NCI-H187 treated with DMSO at 0.1 percent for 48 hours (cell line): ENCODE data around the gene SDHD.

ENCODE experiments used
- DNase-seq: peaks from one replicate; lab custom pipeline; 2025; lab: John Stamatoyannopoulos, UW

The SDHD gene

GRCh38 chr11:112103446-112103845, 16.8 kb downstream of the SDHD start:
- DNase-seq, result no peak

DNA sequence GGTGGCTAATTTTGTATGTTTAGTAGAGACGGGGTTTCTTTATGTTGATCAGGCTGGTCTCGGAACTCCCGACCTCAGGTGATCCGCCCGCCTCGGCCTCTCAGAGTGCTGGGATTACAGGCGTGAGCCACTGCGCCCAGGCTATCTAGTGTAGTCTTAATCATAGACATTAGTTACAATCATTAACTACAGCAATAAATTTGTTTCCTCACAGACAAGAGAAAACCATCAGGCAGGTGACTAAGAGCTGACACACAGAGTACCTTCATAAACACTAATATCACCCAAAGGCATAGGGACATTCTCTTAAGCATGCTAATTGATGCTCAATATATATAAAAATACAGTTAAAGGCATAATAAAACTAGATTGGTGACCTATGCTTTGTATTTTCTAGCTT, 19.4 kb downstream of the SDHD start:
- DNase-seq, result no peak

DNA sequence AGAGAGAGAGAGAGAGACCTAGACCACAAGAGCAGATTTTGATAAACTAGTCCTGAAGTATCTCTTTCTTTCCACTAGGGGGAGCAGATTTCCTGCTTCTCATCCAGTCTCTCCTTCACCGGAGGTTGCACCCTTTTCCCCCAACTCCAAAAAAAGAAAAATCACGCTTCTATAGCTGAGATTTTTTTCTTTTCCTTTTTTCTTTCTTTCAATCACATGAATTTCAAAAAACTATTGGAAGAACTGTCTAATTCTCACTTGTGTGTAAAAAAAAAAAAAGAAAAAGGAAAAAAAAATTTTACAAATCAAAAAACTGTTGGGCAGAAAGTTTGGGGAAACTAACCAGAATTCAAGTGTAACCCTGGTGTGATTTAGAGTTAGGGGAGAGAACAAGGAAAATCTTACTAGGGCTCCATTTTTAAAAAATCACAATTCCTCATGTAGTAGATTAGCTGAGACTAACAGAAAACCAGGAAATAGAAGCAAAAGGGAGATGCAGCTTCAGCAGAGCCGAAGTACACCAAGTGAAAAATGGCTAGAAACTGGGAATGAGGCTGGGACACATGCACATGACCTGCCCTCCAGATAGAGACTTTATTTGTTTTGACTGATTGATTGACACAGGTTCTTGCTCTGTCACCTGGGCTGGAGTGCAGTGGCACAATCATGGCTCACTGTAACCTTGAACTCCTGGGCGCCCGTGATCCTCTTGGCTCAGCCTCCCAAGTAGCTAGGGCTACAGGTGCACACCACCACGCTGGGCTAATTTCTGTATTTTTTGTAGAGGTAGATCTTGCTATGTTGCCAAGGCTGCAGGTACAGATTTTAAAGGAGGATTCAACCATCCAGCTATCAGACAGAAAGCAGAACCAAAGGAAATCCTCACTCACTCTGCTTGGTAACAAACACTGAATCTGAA, 27.1 kb downstream of the SDHD start:
- DNase-seq, result peak; percentile 58

GRCh38 chr11:112114460-112114859, 27.8 kb downstream of the SDHD start:
- DNase-seq, result no peak

GRCh38 chr11:112115386-112115785, 28.7 kb downstream of the SDHD start:
- no peak for DNase-seq

DNA sequence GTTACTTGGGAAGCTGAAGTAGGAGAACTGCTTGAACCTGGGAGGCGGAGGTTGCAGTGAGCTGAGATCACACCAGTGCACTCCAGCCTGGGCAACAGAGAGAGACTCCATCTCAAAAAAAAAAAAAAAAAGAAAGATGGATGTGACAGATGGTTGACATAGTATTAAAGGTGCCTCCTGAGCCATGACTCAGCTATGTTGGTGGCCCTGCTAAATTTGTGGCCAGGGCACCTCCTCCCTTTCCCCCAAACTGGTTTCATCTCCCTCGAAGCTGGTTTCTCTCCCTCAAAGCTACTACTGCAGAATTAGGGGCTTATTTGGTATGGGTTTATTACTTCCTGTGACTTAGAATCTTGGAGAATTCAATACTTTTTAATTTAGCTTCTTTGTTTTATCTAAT, 31.5 kb downstream of the SDHD start:
- no peak for DNase-seq

GRCh38 chr11:112121981-112122615, 35.4 kb downstream of the SDHD start:
- DNase-seq, result no peak

GRCh38 chr11:112123129-112123528, 36.5 kb downstream of the SDHD start:
- DNase-seq, result no peak

DNA sequence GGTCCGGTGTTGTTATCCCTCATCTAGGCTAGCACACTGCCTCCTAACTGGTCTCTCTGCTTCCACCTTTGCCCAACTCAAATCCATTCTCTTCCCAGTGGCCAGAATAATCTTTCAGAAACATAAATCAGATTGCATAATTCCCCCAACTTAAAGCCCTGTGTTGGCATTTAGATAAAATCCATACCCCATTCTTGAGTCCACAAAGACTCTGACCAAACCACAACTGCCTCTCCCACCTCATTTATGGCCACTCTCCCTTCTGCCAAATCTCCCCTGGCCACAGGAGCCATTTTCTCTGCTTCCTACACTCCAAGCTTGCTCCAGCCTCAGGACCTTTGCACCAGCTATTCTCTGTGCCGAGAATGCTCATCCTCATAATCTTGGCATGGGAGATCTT, 40.4 kb downstream of the SDHD start:
- no peak for DNase-seq

DNA sequence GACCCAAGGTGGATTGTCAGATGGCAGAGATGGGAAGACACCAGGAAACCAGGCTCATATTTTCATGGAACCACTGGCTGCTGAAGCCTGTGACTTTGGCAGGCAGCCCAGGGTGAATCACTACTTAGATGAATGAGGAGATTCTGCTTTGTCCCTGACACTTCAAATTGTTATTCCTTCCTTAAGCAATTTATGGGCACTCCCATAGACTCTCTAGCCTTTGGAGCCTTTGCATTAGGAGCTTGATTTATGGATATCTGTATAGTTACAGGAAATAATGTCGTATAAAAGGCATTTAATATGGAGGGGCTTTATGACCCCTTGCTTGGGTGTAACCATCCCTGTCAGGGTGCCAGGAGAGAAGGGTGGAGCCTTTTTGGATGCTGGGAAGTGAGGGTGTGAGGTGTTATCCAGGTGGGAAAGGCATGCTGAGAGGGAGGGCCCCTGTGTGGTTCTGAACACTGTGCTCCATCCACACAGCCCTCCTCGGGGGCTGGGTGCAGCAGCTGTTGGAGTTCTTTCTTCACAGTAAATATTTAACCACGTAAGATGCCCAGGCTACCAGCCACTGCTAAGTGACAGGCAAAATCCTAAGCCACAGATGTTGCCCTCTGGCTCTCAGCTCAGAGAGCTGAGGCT, 41.9 kb downstream of the SDHD start:
- DNase-seq, result peak; percentile 80

- DNase-seq, result no peak
Observed at GRCh38 chr11:112129656-112130055, 43.0 kb downstream of the SDHD start.

DNA sequence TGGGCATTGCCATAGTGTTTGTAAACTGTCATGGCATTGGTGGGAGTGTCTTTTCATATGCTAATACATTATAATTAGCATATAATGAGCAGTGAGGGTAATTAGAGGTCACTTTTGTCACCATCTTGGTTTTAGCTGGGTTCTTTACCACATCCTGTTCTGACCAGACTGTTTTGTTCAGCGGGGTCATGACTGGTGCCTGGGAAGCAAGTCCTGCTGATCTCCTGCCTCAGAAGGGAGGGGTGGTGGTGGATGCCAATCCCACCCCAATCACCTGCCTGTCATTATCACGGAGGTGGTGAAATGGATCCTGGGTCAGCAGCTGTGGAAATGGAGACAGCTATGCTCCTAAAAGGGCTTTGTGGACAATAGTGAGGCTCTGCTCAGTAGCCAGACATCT, 46.1 kb downstream of the SDHD start:
- no peak for DNase-seq

DNA sequence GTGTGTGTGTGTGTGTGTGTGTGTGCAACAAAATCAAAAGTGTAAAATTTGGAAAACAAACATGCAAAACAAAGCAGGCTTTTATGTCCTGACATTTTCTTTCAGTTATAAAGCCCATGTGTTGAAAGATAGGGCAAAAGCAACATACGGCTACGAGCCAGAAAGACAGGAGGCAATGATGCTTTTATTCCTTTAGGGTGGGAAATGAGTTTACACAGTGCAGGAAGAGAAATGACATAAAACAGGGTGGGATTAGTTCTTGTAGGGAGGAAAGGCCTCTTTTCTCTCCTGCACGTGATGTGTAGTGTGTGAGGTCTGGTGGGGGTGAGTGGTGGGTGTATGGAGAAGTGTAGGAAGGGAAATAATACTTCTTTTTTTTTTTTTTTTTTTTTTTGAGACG, 47.8 kb downstream of the SDHD start:
- DNase-seq, result no peak

DNA sequence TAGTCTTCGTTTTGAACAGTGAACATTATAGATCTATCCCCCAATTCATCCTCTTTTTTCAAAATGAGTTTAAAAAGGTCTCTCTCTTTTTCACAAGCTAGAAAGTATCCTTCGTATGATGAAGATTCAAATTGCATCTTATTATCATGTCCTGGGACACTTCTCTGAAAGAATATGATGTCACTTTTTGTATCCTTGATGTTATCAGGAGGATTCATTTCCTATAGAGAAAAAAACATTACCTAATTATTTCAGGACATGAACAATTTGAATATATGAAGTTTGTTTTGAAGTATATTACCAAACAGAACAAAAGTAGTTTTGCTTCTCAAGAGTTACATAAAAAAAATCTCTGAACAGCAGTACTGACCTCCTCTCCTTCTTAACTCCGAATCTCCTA, 56.9 kb downstream of the SDHD start:
- no peak for DNase-seq
